GM21825 (cell line): ENCODE measurements around the gene MS4A7.

Source experiments
- ATAC-seq: cut with Tn5 transposase; IDR thresholded peaks from one replicate; pipeline ENCODE4 v1.9.1; 2021; ENCODE audit warnings: mild to moderate bottlenecking, moderate library complexity; ENCODE audit not compliant: unreplicated experiment

The MS4A7 gene

DNA sequence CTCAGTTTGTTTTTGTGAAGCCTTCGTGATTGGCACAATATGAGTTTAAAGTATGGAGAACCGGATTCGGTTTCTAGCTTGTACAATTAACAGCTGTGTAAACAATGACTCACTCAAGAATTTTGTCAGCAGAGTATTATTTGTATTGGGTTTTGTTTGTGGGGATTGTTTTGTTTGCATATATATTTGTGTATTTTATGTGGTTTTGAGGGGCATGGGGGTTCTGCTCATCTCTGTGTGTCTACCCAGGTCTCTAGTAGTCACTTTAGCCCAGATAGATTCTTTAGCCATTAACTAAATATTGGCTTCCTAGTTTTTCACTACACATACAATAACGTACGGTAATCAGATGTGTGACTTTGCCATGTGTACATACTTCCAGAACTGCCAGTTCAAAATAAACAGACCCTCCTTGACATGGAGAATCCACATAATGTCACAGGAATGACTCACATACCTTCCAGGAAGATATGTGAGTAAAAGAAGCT lies 7.5 kb upstream of the MS4A7 start:
- ATAC-seq = no peak

DNA sequence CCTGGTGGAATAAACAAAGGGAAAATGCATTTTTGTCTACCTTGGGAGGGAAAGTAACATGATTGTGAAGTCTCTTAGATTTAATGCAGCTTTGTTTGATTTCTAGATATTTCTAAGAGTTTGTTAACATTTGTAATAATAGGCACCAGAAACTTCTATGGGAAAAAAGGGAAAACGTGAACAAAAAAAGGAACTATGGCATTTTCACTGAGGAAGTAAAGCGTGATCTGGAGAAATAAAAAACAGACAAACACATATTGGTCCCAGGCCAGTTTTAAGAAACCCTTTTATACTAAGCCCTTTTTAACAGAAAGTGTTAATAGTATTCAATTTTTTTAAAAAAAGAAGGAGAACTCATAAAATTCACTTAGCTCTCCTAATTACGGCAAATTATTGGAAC lies 6.9 kb upstream of the MS4A7 start:
- no peak for ATAC-seq

DNA sequence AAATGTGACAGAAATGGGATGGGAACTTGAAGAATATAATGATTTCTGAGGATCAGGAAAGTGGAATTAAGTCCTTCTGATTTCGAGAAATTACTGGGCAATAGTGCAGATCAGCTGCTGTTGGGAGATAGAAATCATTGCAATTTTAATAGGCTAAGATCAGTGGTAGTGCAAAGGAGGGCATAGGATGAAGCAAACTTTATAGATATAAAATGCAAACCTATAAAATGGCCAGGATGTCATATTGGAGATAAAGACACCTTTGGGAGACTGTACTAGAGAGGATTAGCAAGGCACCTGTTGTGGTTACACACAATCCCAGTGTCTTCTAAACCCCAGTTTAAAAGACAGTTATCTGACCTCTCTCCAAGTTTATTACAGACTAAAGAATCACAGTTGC lies 6.5 kb upstream of the MS4A7 start:
- ATAC-seq = no peak

DNA sequence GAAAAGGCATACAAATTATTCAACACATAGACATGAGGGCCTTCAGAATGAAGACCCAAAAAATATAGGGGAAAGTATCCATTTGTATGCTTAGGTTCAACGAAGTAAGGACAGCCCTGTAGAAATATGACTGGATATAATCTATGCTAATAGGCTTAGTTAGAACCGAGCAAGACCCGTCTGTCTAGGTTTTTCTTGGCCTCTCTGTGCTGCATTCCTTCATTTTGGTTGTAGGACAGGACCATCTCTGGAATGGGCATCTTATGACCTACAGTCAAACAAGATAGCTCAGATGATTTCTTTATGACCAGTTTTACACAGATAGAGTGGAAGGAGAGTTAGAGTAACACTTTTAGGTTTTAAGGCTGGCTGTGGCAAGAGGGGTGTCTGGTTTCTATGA lies 5.6 kb upstream of the MS4A7 start:
- no peak for ATAC-seq

DNA sequence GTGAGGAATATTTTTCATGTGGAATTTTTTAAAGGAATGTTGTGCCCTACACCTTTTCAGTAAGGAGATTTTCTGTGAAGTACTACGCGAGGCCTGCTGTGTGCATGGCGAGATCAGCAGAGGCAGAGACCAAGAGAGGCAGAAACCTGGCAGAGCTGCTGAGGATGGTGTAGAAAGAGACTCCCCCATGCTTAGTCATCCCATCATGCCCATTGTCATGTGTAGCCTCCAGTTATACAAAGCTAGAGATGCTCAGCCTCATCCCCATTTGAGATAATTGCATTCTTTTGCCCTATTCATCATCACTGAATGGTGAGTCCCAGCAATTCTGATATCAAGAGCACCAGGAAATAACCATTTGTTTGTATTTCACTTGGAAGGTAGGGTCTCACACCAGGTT lies 3.0 kb upstream of the MS4A7 start:
- no peak for ATAC-seq

DNA sequence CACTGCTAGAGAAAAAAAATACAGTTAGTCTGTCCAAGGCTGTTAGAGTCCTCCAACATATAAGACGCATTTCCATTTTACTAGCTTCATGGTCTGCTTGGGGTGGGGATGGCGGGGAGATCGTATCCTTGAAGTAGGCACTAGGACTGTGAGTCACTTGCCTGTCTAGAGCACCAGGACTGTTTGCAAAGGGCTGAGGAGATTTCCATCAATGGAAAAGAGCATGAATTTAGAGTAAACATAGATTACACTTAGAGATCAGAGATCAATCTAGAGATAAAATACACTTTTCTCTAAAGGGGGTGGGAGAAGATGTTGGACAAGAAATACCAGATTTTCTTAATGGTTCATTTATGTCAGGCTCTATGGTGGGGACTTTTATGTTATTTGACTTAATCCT lies 1.7 kb upstream of the MS4A7 start:
- ATAC-seq = no peak

DNA sequence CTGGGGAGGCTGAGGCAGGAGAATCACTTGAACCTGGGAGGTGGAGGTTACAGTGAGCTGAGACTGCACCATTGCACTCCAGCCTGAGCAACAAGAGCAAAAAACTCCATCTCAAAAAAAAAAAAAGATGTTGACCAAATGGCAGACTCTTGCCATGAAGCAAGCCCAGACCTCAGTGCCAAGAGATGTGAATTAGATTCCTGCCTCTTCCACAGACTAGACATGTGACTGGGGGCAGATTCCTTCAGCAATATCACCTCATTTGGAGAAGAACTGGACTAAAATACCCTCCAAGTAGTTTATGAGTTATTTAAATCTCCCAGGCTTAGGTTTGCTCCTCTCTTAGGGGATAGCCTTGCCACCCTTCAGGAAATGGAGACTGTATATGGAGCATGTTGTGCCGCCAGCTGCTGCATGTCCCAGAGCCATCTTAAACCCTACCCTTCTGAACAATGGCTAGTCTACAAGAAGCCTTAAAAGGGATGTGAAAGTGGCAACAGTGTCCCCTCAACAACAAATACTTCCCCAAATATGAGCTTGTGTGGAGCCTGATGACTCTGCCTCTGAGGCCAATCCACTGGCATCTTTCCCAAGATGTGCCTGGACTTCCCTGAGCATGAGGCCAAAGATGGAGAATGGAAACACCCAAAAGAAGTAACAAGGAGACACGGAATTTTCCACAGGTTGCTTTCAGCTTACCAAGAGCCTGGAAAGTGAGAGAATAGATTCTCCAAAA lies 763 bp upstream of the MS4A7 start:
- ATAC-seq = peak; percentile 47

DNA sequence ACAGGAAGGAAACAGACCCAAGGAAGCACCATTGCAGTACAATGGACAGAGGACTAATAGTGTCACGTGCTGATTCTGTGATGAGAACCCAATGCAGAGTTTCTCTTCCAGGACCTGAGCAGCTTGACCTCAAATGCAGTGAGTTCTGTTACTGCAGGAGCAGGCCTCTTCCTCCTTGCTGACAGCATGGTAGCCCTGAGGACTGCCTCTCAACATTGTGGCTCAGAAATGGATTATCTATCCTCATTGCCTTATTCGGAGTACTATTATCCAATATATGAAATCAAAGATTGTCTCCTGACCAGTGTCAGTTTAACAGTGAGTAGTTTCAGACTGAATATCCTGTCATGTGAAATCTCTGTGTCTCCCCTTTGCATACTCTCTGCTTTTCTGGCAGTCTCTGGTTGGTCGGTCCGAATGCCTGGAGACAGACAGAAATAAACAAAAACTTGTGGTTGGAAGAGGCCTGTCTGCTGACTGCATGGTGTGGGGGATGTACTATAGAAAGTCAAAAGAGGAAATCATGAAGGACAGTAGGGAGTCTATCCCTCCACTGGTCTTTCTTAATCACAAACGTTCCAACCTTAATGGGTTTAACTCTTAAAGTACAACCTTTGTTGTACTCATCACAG lies 11.1 kb downstream of the MS4A7 start:
- peak; percentile 95 for ATAC-seq

DNA sequence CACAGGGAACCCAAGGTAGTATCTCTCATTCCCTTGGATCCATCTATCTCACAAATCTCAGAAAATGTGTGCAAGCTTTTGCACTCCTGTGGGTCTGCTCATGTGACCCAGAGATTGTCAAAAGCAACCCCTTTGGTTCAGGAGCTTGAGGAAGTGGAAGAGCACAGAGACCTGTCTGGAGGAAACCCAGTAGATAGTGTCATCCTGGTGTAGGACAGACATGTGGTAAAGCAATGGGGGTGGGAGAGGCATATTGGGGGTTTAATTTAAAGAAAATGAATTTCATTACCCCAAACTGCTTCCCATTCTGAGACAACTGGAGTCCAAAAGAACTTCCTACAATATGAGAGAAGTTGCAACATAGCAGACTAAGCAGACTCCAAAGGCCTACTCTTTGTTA lies 12.1 kb downstream of the MS4A7 start:
- ATAC-seq = no peak

DNA sequence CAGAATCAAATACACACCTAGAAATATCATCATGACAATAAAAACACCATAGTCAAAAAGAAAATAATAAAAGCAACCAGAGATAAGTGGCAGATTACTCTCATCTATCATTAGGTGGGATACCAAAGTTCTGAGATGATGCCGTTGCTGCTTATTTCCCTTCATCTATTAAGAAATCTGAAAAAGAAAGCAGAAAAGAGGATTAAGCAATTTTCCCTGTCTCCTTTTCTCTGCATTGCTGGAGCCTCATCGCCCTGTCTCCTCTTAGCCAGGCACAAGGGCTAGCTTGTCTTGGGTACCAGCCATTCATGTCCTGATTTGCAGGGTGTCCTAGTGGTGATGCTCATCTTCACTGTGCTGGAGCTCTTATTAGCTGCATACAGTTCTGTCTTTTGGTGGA lies 14.0 kb downstream of the MS4A7 start:
- no peak for ATAC-seq

DNA sequence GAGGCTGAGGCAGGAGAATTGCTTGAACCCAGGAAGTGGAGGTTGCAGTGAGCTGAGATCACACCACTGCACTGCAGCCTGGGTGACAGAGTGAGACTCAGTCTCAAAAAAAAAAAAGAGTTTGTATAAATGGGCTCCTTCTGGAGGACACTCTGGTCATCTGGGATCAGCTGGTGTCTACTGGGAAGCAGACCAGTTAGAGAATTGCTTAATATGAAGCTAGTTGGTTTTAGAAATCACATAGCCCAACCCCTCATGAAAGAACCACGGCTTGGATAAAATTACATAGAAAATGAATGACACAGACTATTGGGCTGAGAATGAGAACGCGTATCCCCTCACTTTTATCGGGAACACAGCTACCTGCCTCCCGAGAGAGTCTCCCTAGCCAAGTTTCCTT lies 14.7 kb downstream of the MS4A7 start:
- ATAC-seq = no peak

DNA sequence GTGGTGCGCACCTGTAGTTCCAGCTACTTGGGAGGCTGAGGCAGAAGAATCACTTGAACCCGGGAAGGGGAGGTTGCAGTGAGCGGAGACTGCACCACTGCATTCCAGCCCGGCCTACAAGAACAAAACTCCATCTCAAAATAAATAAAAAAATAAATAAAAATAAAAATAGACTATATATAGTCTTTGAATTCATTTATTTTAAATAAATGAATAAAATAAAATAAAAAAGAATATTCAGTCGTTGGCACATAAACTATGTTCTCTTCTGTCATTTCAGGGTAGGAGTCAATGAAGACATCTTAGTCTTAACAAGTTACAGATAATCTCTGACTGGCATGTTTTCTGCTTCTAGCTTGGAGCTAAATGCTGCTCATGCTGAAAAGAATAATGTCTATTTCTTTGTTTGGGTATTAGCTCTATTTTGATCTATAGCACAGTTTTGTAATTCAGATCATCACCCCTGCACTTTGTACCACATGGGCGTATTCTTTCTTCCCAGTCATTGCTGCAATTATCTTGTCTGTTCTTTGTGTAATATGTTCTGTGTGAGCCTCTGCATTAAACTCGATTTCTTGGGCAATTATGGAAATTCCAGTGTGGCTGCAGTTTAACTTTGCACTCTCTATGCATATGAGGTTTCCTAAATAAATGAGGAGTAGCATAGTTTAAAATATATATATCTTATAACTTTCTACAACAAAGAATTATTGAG lies 16.5 kb downstream of the MS4A7 start:
- ATAC-seq = no peak

DNA sequence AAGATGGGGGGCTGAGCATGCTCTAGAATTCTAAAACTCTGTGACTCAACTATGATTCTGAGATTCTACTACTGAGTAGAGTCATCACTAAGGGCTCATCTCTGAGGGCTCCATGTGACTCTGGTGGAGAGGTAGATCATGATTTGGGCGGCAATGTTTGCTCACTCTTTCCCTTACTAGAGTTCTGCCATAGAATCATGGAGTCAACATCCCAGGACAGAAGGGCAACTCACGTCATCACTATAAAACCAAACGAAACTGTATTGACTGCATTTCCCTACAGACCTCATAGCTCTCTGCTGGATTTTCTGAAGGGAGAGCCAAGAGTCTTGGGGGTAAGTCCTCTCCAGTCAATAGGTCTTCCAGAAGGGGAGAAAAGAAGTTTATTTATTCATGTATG lies 18.1 kb downstream of the MS4A7 start, which contains the start of gene MS4A14:
TSS of gene MS4A14 (plus strand) at position 78 of the 400 bp plus-strand sequence. CDS start at position 198, 120 bp downstream.
- ATAC-seq = no peak

DNA sequence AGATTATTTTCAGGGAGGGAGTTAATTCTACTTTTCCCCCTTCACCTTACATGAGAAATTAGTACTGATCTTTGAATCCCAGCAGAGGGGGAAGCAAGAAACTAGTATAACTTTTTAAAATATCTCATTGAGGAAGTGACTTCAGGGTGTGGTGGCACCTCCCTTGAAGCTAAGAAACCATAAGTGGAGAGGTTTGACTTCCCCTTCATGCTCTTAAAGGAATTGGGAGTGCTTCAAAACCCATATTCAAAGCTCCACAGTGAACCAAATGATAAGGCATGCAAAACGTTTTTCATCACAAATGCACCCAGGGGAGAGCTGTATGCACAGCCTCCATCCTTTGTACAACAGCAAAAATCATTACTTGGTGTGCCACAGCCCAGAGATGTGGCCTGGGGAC lies 18.5 kb downstream of the MS4A7 start:
- peak; percentile 68 for ATAC-seq

DNA sequence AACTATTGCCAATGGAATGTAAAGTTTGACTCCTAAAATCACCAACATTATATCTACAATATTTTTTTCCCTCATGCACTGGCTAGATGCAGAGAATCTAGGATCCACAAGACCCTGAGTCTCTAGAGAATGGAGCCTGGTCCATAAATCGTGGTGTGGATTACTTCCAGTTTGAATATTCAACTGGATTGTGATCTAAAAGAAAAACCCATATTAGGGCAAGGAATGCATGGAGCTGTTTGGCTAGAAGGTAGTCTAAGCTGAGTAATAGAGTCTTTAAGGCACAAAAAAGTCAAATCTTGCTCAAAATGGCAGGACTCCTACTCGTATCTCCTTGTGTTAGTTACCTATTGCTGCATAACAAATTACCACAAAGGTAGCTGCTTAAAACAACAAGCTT lies 41.7 kb downstream of the MS4A7 start:
- ATAC-seq = no peak

DNA sequence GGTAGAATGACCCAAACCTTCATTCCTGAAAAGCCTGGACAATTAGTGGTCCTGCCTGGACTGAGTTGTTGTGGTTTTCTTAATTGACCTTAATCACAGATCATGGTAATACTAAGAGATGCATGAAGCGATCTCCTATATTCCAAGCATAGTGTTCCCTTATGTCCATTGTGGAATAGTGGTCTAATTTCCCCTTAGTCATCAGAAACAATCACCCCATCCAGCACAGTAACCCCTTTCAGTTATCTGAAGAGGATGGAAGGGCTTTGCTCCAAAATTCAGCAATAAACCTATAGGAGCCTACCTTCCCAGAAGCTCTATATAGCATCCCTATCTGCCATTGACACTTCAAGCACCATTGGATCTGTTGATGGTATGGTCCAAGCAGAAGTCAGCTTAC lies 44.3 kb downstream of the MS4A7 start:
- ATAC-seq = no peak

DNA sequence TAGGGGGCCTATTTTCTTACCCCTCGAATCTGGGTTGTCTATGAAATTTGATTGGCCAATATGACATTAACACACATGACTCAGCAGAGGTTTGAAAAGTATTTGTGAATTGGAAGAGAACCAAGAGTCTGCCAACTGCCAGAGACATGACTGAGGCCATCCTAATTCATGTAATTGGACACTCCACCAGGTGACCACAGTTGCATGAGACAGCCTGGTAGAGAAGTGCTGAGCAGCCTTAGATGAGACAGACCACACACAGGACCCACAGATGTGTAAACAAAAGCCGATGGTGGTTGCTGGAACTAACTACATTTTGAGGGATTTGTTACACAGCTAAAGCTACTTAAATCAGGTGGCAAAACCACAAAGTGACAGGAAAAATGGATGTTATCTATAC lies 50.2 kb downstream of the MS4A7 start:
- no peak for ATAC-seq

DNA sequence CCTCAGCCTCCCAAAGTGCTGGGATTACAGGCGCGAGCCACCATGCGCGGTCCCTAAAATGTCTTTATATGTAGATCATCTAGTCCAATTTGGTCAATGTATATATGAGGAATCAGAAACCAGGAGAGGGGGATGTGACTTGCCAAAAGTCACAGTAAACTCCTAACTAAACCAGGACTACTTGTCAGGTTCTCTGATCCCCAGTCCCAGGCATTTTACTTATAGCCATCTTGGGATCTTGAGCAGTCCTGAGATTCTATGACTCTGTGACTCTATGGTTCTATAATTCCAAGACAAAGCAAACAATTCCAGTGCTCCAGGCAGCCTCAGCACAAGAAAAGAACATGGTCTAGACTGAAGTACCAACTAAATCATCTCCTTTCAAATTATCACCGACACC lies 50.9 kb downstream of the MS4A7 start, which contains the start of gene MS4A5:
TSS of gene MS4A5 (plus strand) at position 301 of the 400 bp plus-strand sequence. CDS start 103 bp downstream, outside the sequence.
- no peak for ATAC-seq

DNA sequence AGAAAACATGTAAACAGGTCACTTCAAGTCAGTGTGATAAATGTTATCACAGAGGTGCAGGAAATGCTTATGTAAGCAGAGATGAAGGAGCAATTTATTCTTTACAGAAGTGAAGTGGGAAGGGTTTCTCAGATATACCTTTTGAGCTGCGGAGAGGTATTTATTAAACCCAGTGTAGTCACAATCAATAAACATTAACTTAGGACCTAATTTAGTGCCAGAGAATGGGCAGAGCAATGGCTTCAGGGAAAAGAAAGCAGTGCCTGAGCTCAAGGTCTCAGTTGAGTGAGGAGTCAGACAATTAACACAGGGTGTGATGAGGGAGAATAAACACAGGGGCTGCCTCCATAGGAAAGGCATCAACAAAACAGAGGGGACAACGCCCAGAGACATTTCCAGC lies 52.9 kb downstream of the MS4A7 start:
- no peak for ATAC-seq

DNA sequence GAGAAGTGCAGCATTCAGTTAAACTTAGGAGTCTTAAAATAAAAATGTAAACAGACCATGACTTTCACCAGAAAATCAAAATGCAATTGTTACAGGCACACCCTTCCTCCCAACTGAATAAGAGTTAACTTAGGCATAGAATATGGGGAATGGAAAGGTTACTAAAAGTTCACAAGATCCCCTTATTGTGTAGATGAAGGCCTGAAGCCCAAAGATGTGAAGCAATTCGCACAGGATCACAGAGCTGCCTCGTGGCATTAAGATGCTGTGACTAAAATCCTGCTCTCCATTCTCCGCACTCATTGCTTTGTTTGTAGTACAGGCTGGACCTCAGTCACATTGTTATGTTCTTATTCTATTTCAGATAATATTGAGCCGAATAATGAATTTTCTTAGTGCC lies 55.1 kb downstream of the MS4A7 start:
- no peak for ATAC-seq
